ENCODE data around the gene PHF12. TPM values are rescaled to one million over a fixed set of nuclear protein-coding genes. Genes with fewer than 3 reads are reported as not detected.

The PHF12 gene
- polyA plus RNA-seq, 2 of the 4 experiments (the other 2 are of a cell fraction), result 25.3 to 29.9 TPM

DNA sequence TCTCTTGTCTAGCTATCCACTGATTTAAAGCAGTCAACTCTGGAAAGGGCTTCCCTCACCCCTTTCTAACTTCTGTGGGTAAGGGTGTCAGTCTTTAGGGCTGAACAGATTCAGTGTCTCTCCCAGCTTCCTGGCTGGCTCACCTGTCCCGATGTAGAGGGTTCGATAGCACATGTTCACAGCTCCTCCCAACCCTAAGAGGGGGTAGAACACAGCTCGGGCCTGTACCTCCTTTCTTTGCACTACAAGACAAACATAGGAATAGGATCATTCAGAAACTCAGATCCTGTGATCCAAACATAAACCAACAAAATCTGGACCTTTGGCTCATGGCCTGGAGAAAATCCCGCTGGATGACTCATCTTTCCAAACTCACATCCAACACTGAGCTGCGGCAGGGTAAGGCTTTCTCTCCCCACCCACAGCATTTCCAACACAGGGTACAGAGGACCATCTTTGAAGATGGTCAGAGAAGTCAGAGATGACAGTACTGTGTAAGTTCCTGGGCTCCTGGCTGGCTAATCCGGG lies 42.6 kb downstream of the PHF12 start:
- ChIA-PET POLR2A (interaction anchor here (0.5 to 1.0 kb wide), 5 partner anchors 53 to 210 kb away, joined by 3 to 9 read pairs (median 3); partner anchors contain the start of gene RPL23A), CTCF (interaction anchor here (1.1 to 38.2 kb wide), 9 partner anchors 0 to 183 kb away, joined by 3 to 685 read pairs (median 7); partner anchors contain the start of genes DHRS13, FAM222B, FLOT2 and TLCD1)
- FAIRE-seq, result no peak
- no peak for DNase-seq (ENCODE audit: low read depth in 1 of 2, low spot score in 1 of 2)
- Histone ChIP-seq H3K9me3 (no peaks in the 10 kb centered on the region), H3K4me1 (peaks cover 15% of the 10 kb centered on the region), H3K4me2 (0 out of 3 replicates have a peak overlapping the region, but pooled peaks have one; percentile 15), H3K4me3 (no peak overlapping the region), H3K27ac (0 out of 6 replicates have a peak overlapping the region, but pooled peaks of 1 of the 2 experiments have one; percentile 4)
- no peak; the same call in 1 of the 2 replicates for TF ChIP-seq FOSL2 (IDR thresholded peaks at IDR 0.05)
- peak; percentile 64 for TF ChIP-seq FOSL2 (CRISPR knock-in tag; IDR thresholded peaks at IDR 0.05)
- no peak for TF ChIP-seq CEBPB (IDR thresholded peaks at IDR 0.05)
- no peak for ATAC-seq
- 52% methylated on average over 6 of the region's 6 CpGs for WGBS (ENCODE audit: missing lambda C conversion rate)

DNA sequence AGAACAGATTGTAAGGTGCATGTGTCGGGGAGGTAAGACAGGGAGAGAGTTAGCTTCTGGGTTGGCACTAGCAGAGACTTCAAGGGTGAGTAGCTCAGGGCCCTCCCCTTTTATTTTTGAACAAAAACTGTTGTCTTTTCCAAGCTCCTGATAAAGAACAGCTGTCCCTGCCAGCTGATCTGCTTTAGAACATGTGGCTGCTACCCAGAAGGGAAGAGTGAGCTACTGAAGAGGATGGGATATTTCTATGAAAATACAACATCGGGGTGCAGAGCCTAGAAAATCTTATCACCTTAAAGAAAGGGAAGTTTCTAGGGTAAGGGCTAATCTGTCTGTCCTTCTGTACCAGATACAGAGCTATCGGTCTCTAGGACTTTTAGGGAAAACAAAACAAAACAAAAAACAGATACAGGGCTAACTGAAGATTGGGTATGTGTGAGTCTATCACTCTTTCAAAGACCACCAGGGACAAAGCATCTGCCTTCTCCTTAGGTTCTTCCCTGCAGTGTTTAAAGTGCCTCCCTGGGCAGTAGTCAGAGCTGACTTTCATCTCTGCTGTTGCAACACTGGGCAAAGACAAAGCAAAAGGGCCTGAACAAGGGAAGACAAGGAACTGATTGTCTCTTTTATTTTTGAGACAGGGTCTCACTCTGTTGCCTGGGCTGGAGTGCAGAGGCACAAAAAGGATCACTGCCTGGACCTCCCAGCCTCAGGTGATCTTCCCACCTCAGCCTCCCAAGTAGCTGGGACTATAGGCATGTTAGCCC lies 43.4 kb downstream of the PHF12 start:
- H3K4me2 ChIP-seq, result no peak overlapping the region
- ChIA-PET CTCF (interaction anchor here (0.8 to 38.2 kb wide), 10 partner anchors 1 to 182 kb away, joined by 3 to 685 read pairs (median 5); partner anchors contain the start of genes DHRS13, FLOT2 and TLCD1), POLR2A (interaction anchor here (0.8 to 1.0 kb wide), 2 partner anchors 121 to 181 kb away, joined by 3 read pairs; no protein-coding TSS in a partner anchor)
- DNase-seq (ENCODE audit: low read depth in 1 of 2, low spot score in 1 of 2) (no peak), FAIRE-seq (no peak), ATAC-seq (no peak)
- H3K27ac ChIP-seq, result no peak overlapping the region
- H3K9me3 ChIP-seq, result no peaks in the 10 kb centered on the region
- H3K4me3 ChIP-seq, result no peak overlapping the region
- TF ChIP-seq ZSCAN20 (CRISPR knock-in tag; IDR thresholded peaks at IDR 0.05), result no peak
- TF ChIP-seq, protein P1, sequence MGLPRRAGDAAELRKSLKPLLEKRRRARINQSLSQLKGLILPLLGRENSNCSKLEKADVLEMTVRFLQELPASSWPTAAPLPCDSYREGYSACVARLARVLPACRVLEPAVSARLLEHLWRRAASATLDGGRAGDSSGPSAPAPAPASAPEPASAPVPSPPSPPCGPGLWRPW (IDR thresholded peaks at IDR 0.05), result no peak
- no peak for TF ChIP-seq MAFK (IDR thresholded peaks at IDR 0.05; ENCODE audit: partially characterized antibody)
- TF ChIP-seq NR3C1 (IDR thresholded peaks at IDR 0.05), result no peak
- no peak for TF ChIP-seq CBX2 (IDR thresholded peaks at IDR 0.05; ENCODE audit: borderline replicate concordance, low read depth)
- TF ChIP-seq, protein P2, sequence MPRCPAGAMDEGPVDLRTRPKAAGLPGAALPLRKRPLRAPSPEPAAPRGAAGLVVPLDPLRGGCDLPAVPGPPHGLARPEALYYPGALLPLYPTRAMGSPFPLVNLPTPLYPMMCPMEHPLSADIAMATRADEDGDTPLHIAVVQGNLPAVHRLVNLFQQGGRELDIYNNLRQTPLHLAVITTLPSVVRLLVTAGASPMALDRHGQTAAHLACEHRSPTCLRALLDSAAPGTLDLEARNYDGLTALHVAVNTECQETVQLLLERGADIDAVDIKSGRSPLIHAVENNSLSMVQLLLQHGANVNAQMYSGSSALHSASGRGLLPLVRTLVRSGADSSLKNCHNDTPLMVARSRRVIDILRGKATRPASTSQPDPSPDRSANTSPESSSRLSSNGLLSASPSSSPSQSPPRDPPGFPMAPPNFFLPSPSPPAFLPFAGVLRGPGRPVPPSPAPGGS (IDR thresholded peaks at IDR 0.05), result no peak
- TF ChIP-seq CBX8 (IDR thresholded peaks at IDR 0.05), result no peak
- no peak for TF ChIP-seq JUN (IDR thresholded peaks at IDR 0.05)
- TF ChIP-seq PHF8 (IDR thresholded peaks at IDR 0.05; ENCODE audit: borderline replicate concordance, low read depth), result no peak
- TF ChIP-seq BHLHE40 (IDR thresholded peaks at IDR 0.05; ENCODE audit: low read depth, low read length), result no peak
- no peak for TF ChIP-seq ZNF302 (CRISPR knock-in tag; IDR thresholded peaks at IDR 0.05)
- TF ChIP-seq NFE2L2 (conservative IDR thresholded peaks at IDR 0.05; ENCODE audit: low read length), result no peak
- no peak for TF ChIP-seq CHD4 (IDR thresholded peaks at IDR 0.05; ENCODE audit: borderline replicate concordance)
- TF ChIP-seq MAZ (IDR thresholded peaks at IDR 0.05; ENCODE audit: borderline replicate concordance, low read depth, low read length), result no peak
- no peak for TF ChIP-seq GATA3 (IDR thresholded peaks at IDR 0.05; ENCODE audit: borderline replicate concordance)
- TF ChIP-seq, protein P3, sequence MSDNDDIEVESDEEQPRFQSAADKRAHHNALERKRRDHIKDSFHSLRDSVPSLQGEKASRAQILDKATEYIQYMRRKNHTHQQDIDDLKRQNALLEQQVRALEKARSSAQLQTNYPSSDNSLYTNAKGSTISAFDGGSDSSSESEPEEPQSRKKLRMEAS (IDR thresholded peaks at IDR 0.05), result no peak
- TF ChIP-seq CEBPB (IDR thresholded peaks at IDR 0.05), result no peak
- TF ChIP-seq HDAC2 (IDR thresholded peaks at IDR 0.05), result no peak
- TF ChIP-seq HOXB13 (CRISPR knock-in tag; IDR thresholded peaks at IDR 0.05; ENCODE audit: low read depth), result no peak
- H3K4me1 ChIP-seq, result peaks cover 15% of the 10 kb centered on the region
- WGBS (ENCODE audit: missing lambda C conversion rate), result 86% methylated on average over 3 of the region's 3 CpGs

All from A549 (cell line).